Measurements from ENCODE around the gene VTCN1. TPM values are rescaled to one million over a fixed set of nuclear protein-coding genes. Genes with fewer than 3 reads are reported as not detected.
A peak's percentile ranks its signal among the peaks of the same experiment; 100 is the strongest.

Gene VTCN1
- polyA plus RNA-seq, 3 donors: not detected

DNA sequence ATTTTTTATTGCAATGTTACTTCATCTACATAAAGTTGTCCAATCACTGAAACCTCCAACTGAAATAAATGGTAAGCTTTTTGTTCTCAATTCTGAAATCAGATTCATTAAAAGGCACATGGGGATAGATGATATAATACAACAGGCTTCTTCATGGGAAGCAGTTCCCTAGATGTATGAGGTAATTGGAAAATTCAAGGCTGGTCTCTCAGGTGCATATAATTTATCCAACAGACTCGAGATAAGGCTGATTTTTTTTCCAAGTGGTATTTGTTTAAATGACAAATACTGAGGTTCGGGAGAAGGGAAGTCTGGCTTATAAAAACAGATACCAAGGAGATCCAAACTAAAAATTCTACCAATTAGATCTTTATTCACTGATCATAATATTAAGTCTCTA is 103.4 kb downstream of the VTCN1 start:
- peaks cover 9 to 49% of the 10 kb centered on the region in 2 donors for H3K36me3 ChIP-seq (replicated peaks in 1 of 2; ENCODE audit: control insufficient read depth in 1 of 2, insufficient read depth in 2 of 2, low read length in 2 of 2)
- no peak overlapping the region for H3K27ac ChIP-seq (ENCODE audit: low read depth in 1 of 2, low read length in 2 of 2)
- Mint-ChIP-seq H3K27ac (no peak overlapping the region), H3K27me3 (ENCODE audit: low read depth in 3 of 3) (peaks cover 0 to 1% (median 0%) of the 10 kb centered on the region in 3 donors), H3K4me1 (no peaks in the 10 kb centered on the region), H3K9me3 (no peaks in the 10 kb centered on the region), H3K36me3 (peaks cover 40 to 41% of the 10 kb centered on the region in 2 donors), H3K4me3 (no peak overlapping the region)
- H3K9ac ChIP-seq (ENCODE audit: insufficient read depth, low read length, poor library complexity, severe bottlenecking): no peak overlapping the region
- DNase-seq: no peak
- no peaks in the 10 kb centered on the region for H3K79me2 ChIP-seq (ENCODE audit: insufficient read depth, low read length)
- intact Hi-C loops (cut with micrococcal nuclease): no loop called here
- WGBS (ENCODE audit: insufficient coverage): no CpG with 5 or more reads among the region's 2 CpGs
- H3K4me1 ChIP-seq (ENCODE audit: control insufficient read depth in 1 of 2, insufficient read depth in 2 of 2, low read length in 2 of 2): no peaks in the 10 kb centered on the region
- H3K4me3 ChIP-seq (replicated peaks in 1 of 3; ENCODE audit: low read depth in 2 of 3, low read length in 3 of 3): no peak overlapping the region
- H4K20me1 ChIP-seq (ENCODE audit: insufficient read depth, low read length): no peaks in the 10 kb centered on the region
- no peaks in the 10 kb centered on the region for H3K27me3 ChIP-seq (ENCODE audit: control insufficient read depth in 2 of 2, insufficient read depth in 2 of 2, low read length in 2 of 2)
- TF ChIP-seq, protein P1, sequence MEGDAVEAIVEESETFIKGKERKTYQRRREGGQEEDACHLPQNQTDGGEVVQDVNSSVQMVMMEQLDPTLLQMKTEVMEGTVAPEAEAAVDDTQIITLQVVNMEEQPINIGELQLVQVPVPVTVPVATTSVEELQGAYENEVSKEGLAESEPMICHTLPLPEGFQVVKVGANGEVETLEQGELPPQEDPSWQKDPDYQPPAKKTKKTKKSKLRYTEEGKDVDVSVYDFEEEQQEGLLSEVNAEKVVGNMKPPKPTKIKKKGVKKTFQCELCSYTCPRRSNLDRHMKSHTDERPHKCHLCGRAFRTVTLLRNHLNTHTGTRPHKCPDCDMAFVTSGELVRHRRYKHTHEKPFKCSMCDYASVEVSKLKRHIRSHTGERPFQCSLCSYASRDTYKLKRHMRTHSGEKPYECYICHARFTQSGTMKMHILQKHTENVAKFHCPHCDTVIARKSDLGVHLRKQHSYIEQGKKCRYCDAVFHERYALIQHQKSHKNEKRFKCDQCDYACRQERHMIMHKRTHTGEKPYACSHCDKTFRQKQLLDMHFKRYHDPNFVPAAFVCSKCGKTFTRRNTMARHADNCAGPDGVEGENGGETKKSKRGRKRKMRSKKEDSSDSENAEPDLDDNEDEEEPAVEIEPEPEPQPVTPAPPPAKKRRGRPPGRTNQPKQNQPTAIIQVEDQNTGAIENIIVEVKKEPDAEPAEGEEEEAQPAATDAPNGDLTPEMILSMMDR (IDR thresholded peaks at IDR 0.05): no peak
- no peak overlapping the region for H3K4me2 ChIP-seq (replicated peaks; ENCODE audit: extremely low read depth, low read length, poor library complexity, severe bottlenecking)
- H2AFZ ChIP-seq (ENCODE audit: insufficient read depth, low read depth, low read length, poor library complexity, severe bottlenecking): no peak overlapping the region
- H3K9me3 ChIP-seq (replicated peaks in 1 of 2; ENCODE audit: control insufficient read depth in 1 of 2, insufficient read depth in 1 of 2, low read length in 2 of 2): no peaks in the 10 kb centered on the region

DNA sequence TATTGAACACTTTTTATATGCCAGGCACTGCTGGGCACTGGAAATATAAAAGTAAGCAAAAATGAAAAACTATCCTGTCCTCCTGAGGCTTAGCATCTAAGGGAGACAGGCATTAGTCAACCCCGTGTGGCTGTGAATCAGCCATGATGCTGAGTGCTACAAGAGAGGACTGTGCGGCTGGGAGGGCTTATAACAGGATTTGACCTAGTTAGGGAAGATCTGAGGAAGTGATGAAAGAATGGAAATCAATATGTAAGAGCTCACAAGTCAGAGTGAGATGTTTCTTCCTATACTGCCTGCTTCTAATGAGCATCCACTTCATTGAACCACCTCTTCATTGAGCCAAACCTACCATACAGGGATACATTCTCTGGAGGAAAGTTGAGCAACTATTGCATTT is 104.2 kb downstream of the VTCN1 start:
- Histone ChIP-seq H3K9ac (ENCODE audit: insufficient read depth, low read length, poor library complexity, severe bottlenecking) (no peak overlapping the region), H3K79me2 (ENCODE audit: insufficient read depth, low read length) (no peaks in the 10 kb centered on the region), H3K36me3 (replicated peaks in 1 of 2; ENCODE audit: control insufficient read depth in 1 of 2, insufficient read depth in 2 of 2, low read length in 2 of 2) (peaks cover 16 to 58% of the 10 kb centered on the region in 2 donors), H3K27ac (ENCODE audit: low read depth in 1 of 2, low read length in 2 of 2) (no peak overlapping the region), H3K27me3 (ENCODE audit: control insufficient read depth in 2 of 2, insufficient read depth in 2 of 2, low read length in 2 of 2) (no peaks in the 10 kb centered on the region), H3K4me3 (replicated peaks in 1 of 3; ENCODE audit: low read depth in 2 of 3, low read length in 3 of 3) (no peak overlapping the region), H3K4me2 (replicated peaks; ENCODE audit: extremely low read depth, low read length, poor library complexity, severe bottlenecking) (no peak overlapping the region), H3K9me3 (replicated peaks in 1 of 2; ENCODE audit: control insufficient read depth in 1 of 2, insufficient read depth in 1 of 2, low read length in 2 of 2) (no peaks in the 10 kb centered on the region), H2AFZ (ENCODE audit: insufficient read depth, low read depth, low read length, poor library complexity, severe bottlenecking) (no peak overlapping the region), H3K4me1 (ENCODE audit: control insufficient read depth in 1 of 2, insufficient read depth in 2 of 2, low read length in 2 of 2) (no peaks in the 10 kb centered on the region), H4K20me1 (ENCODE audit: insufficient read depth, low read length) (no peaks in the 10 kb centered on the region)
- TF ChIP-seq, protein P1 (IDR thresholded peaks at IDR 0.05): no peak
- peaks cover 0 to 1% (median 0%) of the 10 kb centered on the region in 3 donors for H3K27me3 Mint-ChIP-seq (ENCODE audit: low read depth in 3 of 3)
- WGBS (ENCODE audit: insufficient coverage): 100% methylated on average over 1 of the region's 2 CpGs
- intact Hi-C loops (cut with micrococcal nuclease): no loop called here
- no peaks in the 10 kb centered on the region for H3K9me3 Mint-ChIP-seq
- no peak overlapping the region for H3K4me3 Mint-ChIP-seq
- peak in 1 of 3 donors; percentile 10 for DNase-seq
- peak overlapping the region in 2 of 7 donors; percentile 17 to 26 for H3K27ac Mint-ChIP-seq
- H3K36me3 Mint-ChIP-seq: peaks cover 48 to 49% of the 10 kb centered on the region in 2 donors
- H3K4me1 Mint-ChIP-seq: no peaks in the 10 kb centered on the region
